Ramos (cell line): ENCODE results near the gene PPP1R3C.

Experiments
- in situ Hi-C: fragments of 300-500 bp; cut with MboI; formaldehyde crosslinking; loops from one replicate; pipeline ENCODE4 v1.14.3; 2022; ENCODE audit warnings: low sequenced_read_pairs; ENCODE audit not compliant: unreplicated experiment

The PPP1R3C gene

GRCh38 chr10:91632671-91633550 lies at the start of gene PPP1R3C:
TSS of gene PPP1R3C (minus strand) at chr10:91633071. CDS start at chr10:91632969, 102 bp downstream.
- in situ Hi-C loops = no loop called here

- in situ Hi-C loops = no loop called here
Observed at GRCh38 chr10:91681361-91682276, 48.7 kb upstream of the PPP1R3C start.

- in situ Hi-C loops = no loop called here
Observed at GRCh38 chr10:91680487-91680886, 47.6 kb upstream of the PPP1R3C start.

GRCh38 chr10:91679296-91679695 lies 46.4 kb upstream of the PPP1R3C start:
- in situ Hi-C loops = no loop called here

GRCh38 chr10:91677911-91678310 lies 45.0 kb upstream of the PPP1R3C start:
- in situ Hi-C loops = no loop called here

GRCh38 chr10:91672021-91672608 lies 39.2 kb upstream of the PPP1R3C start:
- in situ Hi-C loops = no loop called here

- in situ Hi-C loops = no loop called here
Observed at GRCh38 chr10:91668913-91669312, 36.0 kb upstream of the PPP1R3C start.

GRCh38 chr10:91665842-91666241 lies 33.0 kb upstream of the PPP1R3C start:
- in situ Hi-C loops = no loop called here

GRCh38 chr10:91664426-91664825 lies 31.6 kb upstream of the PPP1R3C start:
- in situ Hi-C loops = no loop called here

GRCh38 chr10:91662993-91663392 lies 30.1 kb upstream of the PPP1R3C start:
- in situ Hi-C loops = no loop called here

GRCh38 chr10:91653219-91653870 lies 20.5 kb upstream of the PPP1R3C start:
- in situ Hi-C loops = no loop called here

GRCh38 chr10:91652364-91652763 lies 19.5 kb upstream of the PPP1R3C start:
- in situ Hi-C loops = no loop called here

- in situ Hi-C loops = no loop called here
Observed at GRCh38 chr10:91643700-91644099, 10.8 kb upstream of the PPP1R3C start.

GRCh38 chr10:91642831-91643692 lies 10.2 kb upstream of the PPP1R3C start:
- in situ Hi-C loops = no loop called here

- in situ Hi-C loops = no loop called here
Observed at GRCh38 chr10:91636892-91637291, 4.0 kb upstream of the PPP1R3C start.

GRCh38 chr10:91635401-91636400 lies 2.8 kb upstream of the PPP1R3C start:
- in situ Hi-C loops = no loop called here

GRCh38 chr10:91634898-91635297 lies 2.0 kb upstream of the PPP1R3C start:
- in situ Hi-C loops = no loop called here

- in situ Hi-C loops = no loop called here
Observed at GRCh38 chr10:91634246-91634645, 1.4 kb upstream of the PPP1R3C start.
